HG03571 (cell line): ENCODE measurements around the gene CSRP2.

Experiments used
- ATAC-seq: cut with Tn5 transposase; IDR thresholded peaks from one replicate; pipeline ENCODE4 v1.9.1; 2021; ENCODE audit not compliant: unreplicated experiment

The CSRP2 gene

DNA sequence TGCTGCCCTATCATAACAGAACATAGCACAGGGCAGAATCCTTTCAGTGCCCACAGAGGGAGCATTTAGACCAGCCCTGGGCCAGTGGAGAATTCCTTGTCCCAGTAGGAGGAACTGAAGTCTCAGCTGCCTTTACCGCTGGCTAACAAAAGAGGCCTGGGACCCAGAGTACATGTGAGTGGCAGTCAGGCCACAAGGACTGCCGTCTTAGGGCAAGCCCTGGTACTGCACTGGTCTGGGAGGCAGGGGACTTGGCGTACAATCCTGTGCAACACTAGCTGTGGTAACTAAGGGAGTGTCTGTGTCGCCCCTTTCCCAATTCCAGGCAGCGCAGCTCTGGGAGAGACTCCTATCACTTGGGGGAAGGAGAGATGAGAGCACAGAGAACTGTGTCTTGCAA, 17.0 kb upstream of the CSRP2 start:
- no peak for ATAC-seq

DNA sequence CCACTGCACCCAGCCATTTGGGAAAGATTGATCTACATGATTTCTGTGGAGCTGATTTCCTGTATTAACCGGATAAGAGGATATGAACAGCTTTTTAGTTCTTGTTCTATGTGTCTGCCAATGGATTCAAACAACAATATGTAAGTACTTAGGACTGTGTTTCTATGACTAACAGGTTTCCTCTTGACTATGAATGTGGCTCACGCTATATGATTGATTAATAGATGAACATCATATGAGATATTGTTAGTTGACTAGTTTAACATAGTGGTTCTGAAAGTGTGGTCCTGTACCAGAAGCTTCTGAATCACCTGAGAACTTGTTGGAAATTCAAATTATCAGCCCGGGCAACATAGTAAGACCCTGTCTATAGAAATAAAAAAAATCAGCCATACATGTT, 12.8 kb upstream of the CSRP2 start:
- no peak for ATAC-seq

DNA sequence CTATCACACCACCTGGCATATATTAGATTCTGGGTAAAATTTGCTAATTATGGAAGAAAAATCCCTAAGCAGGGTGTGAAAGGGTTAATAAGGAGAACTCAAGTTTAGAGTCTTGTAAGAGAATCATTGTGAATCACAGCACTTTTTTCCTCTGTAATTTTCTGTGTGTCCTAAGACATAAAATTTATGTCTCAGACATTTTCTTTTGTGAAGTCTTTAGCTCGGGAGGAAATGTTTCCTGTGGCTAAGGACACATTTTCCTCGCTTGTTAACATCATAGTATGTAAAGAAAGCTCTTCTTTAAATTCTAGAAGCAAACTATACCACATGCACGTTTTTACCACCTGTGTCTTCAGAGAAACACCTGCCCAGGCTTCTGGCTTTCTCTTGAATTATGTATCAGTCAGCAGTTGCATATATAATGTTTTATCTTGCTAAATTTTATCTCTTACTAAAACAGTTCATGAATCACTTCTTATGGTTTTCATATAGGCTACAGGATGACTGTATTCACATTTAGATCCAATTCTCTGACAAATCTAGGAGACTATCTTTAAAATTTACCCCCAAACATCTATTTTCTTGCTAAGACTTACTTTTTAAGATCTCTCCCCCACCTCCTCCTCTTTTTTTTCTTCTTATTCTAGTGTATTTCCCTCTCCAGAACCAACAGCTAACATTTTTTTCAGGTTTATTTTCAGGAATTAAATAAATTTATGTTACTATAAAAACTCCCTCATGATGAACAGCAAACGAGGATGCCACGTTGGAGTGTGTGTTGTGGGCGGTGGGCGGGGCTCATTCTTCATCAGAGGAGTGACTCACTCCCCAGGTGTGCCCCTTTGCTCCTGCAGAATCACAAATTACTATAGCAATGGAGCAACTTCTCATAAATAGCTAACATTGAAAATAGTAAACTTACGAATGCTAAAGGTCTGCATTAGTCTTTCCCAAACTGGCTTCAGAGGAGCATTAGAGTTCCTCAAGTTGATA, 11.6 kb upstream of the CSRP2 start:
- ATAC-seq, result no peak

DNA sequence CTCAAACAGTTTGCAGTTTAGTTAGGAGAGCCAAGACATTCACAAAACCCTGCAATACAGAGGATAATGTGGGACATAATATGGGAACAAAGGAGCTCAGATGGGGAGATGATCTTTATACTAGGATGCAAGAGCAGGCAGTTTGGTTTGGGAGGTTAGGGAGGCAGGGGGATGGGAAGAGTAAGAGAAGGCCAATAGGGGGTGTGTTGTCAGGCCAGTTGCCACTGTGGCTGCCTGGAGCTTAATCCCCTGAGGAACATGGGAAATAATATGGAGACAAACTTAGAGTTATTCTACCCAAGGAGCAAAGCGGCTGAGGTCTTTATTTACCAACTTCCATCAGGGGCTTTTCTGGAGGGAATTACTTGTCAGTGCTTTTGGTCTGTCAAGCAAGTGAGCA, 10.0 kb upstream of the CSRP2 start:
- no peak for ATAC-seq

DNA sequence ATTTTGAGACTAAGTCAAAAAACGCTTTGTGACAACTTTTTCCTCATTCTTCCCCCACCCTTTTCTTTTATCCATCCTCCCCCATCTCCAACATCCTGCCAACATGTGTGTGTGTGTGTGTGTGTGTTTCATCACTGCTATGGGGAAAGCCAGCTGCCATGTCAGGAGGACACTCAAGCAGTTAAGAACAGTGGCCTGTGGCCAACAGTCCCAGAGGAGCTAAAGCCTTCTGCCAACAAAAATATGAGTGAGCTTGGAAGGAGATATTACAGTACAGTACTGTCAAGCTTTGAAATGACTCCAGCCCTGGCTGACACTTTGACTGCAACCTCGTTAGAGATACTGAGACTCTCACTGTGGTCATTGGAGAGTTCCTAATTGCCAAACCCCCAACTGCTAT, 5.0 kb upstream of the CSRP2 start:
- no peak for ATAC-seq

DNA sequence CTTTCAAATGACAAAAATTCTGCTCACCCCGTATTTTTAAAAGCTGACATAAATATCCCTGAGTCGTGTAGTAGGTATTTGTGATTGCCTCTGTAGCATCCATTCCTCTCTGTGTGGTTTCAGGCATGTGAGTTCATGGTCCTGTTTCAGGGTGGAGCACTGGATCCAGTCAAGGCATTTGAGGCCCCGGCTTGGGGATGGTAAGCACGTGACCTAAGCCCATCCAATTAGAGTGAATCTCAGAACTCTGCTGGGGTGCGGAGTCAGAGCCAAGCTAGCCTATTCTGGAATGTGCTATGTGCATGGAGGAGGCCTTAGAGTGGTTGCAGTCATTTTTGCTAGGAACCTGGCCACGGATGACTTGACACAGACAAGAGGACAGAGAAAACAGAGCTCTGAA, 4.3 kb upstream of the CSRP2 start:
- no peak for ATAC-seq

DNA sequence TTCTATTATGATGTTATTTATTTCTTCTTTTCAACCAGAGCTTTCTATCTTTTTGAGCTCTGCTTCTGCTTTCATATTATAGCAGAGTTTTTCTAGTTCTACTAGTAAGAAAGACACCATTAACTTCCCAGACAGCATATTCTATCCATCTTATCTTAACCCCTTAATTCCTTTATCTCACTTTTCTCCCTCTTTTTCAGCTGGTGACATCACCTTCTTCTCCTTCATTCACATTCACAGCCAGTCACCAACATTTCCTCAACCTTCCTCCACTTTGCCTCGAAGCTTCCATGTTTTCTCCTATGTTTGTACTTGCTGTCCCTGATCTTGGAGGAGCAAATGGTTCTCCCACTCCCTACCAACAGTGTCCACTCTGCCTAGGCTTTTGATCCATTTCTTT, 3.5 kb upstream of the CSRP2 start:
- no peak for ATAC-seq

DNA sequence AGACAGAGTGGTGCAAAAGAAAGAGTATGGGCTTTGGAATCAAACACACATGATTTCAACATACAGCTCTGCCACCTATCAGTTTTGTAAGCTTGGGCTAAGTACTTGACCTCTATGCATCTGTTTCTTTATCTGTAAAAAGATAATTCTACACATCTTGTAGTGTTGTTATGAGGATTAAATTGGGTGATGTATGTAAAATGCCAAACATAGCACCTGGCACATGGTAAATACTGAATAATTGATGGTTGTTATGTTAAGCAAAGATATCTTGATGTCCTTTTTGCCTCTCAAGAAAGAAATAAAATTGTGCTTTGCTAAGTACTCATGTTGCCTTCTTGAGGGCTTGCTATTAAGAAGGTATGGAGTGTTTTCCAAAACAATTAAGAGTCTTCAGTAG, 2.3 kb upstream of the CSRP2 start:
- no peak for ATAC-seq

DNA sequence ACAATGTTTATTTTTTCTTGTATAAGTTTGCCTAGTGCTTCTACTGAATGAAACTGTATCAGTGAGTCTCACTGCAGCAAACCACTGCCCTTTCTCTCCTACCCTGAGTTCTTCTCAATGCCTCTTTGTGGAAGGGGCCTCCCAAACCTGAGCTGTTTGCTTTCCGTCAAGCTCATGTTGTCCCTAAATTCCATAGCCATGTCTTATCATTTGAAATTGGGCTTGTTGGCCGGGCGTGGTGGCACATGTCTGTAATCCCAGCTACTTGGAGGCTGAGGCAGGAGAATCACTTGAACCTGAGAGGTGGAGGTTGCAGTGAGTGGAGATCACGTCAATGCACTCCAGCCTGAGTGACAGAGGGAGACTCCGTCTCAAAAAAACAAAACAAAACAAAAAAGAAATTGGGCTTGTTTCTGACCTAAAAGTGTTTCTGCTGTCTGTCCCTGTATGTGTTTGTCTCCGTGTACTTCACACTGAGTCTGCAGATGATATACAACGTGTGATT, 1.8 kb upstream of the CSRP2 start:
- no peak for ATAC-seq

DNA sequence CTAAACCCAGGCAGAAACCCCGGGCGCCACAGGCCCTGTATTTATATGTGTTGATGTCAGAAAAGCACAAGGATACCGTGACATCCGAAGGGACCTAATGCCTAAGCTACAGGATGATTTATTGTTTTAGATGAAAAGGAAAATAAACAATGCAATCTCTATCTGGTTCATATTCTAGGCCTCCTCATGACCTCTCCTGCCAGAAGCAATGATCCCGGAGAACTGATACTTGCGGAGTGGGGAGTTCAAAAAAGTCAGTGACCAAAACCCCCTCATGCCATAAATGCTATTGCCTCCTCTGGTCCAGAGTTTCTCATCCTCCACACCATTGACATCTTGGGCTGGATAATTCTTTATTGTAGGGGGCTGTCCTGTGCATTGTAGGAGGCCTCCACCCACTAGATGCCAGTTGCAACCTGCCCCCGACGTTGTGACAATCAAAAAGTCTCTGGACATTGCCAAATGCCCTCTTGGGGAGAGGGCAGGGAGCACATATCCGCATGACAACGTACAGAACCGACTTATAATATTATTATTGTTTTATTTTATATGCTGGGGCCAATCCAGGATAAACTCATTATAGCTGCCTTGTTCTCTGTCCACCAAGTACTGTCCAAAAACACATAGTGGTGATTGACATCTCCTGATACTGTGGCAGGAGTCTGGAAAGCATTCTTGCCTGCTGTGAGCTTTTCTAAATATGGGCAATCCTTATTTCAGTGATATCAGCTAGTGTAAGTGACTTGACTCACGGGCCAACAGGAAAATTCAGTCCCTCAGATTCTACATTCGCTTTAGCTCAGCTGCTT, 1.1 kb upstream of the CSRP2 start:
- ATAC-seq, result no peak

DNA sequence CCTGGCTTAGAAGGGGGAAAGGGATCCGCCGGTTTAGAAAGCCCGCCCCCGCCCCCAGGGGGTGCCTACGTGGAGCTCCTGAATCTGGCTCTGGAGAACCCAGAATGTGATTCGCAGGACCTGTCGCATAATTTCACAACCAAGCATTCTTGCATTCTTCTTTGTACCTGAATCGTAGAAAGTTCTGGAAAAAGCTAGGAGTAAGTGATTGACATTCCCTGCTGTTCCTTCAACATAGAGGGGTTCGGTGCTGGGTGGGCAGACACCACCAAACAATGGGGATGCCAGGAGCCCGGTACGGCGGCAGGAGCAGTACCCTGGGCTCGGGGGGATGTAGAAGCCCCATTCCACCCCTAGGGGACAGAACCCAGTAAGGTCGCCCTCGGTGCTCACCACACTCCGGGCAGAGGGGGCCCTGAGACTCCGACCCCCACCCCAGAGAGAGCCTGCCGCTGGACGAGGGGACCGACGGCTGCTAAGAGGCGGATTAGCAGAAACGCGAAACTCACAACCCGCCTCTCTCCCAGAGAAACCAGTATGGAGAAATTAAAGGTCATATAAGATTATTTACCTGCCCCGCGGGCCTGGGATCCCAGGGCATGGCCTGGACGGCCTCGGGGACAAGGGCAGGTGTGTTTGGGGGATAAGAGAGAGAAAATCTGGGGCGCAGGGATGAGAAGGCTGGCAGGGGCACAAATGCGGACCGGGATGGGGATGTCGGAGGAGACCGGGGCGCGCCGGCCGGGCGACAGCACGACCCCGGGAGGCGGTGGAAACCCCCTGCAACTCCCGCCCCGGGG, 520 bp downstream of the CSRP2 start:
- peak; percentile 29 for ATAC-seq

DNA sequence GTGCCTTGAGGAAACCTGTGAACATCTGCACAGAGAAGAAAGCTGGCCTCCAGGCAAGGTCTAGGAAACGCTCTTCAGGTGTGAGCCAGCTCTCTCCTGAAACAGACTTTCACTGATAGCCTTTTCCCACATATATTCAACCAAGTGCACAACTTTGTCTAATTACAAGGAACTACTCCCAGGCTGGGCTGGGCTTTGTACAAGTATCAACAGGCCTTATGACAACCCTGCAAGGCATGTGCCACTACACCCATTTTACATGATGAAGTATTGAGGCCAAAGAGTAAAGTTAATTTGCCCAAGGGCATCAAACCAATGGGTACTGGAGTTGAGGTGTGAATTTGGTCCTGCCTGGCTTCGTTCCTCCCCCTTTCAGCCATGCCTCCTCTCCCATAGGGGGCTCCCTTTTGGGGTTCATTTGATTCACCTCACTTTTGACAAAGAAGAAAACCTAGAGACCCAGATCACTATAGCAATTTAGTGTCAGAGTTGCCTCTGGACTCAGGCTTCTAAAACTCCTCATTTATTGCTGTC, 2.1 kb downstream of the CSRP2 start:
- ATAC-seq, result no peak

DNA sequence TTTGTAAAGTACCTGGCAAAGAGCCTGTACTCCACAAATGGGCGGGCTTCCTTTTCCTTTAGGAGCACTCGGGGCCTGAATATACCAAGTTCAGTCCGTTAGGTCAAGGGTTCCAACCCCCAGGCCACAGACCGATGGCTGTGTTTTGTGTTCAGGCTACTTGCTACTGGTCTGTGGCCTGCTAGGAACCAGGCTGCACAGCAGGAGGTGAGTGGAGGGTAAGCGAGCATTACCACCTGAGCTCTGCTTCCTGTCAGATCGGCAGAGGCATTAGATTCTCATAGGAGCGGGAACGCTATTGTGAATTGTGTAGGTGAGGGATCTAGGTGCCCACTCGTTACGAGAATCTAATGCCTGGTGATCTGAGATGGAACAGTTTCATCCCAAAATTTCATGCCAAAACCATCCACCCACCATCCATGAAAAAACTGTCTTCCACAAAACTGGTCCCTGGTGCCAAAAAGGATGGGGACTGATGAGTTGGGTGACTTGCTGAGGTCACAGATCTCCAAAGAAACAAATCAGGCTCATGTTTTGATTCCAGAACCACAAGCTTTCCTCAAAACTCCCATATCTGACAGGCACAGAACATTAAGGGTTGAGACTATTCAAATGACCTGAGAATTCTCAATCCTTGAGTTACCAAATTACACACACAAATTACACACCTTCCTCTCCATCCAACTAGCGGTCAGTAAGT, 4.2 kb downstream of the CSRP2 start:
- ATAC-seq, result no peak

DNA sequence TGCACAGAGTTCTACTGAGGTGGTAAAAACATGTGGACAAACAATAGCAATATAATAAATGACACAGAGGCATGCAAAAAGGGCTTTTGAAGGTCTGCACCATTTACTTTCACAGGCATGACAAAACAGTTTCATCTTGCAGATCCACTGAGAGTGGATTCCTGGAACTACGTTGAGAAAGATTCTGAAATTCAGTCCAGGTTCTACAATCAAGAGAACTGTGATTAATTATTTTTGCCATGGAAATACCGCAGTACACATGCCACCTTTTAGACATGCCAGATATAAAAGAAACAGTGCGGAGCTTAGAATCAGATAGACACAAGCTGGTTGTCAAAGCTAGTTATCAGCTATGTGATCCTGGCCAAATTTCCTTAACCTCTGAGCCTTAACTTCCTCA, 4.8 kb downstream of the CSRP2 start:
- no peak for ATAC-seq

DNA sequence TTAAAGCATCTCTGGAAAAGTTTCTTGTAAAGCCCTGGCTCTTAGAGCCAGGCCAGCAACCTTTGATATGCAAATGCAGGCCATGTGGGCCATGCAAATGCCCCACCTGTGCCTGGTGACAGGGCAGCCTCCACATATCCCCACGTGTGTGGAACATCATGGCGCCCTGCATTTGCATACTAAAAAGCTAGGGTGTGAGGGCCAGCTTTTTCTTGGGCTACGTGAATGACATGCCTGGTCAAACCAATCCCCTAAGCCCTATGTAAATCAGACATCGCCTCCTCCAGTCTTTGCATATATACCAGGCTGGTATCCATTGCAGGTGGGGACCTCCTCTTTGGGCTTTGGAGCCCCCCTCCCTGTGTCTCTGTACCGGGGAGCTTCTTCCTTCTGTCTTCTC, 6.4 kb downstream of the CSRP2 start:
- no peak for ATAC-seq

DNA sequence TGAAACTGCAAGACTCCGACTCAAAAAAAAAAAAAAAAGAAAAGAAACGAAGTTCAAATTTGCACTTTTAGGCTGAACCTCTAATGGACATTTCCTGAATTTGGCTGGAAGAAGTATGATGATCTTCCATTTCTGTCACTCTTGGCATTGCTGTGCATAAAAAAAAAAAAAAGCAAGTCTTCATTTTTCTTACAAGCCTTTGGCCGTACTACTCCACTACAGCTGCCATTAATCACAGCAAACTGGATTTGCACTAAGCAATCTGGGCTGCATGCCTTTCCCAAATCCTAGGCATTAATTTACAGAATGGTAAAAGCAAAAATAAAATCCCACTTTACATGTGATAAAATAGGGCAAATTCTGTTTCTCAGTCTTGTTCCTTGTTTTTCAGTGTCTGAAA, 7.1 kb downstream of the CSRP2 start:
- no peak for ATAC-seq

DNA sequence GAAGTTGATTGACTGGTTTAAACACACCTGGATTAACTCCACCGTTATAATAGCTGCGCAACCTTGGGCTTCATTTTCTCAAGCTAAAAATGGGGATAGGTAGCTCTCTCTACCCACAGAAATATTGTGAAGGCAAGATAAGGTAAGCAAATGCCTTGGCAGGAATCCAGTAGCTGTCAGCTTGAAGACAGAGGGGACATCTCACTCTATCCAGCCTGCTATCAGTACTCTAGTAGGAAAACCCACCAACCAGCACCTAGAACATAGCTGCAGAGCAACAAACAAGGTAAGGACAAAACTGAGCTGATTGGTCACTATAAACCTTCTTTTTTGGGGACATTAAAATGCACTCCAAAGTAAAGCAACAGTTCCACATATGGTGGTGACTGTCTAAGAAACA, 7.7 kb downstream of the CSRP2 start:
- ATAC-seq, result no peak

DNA sequence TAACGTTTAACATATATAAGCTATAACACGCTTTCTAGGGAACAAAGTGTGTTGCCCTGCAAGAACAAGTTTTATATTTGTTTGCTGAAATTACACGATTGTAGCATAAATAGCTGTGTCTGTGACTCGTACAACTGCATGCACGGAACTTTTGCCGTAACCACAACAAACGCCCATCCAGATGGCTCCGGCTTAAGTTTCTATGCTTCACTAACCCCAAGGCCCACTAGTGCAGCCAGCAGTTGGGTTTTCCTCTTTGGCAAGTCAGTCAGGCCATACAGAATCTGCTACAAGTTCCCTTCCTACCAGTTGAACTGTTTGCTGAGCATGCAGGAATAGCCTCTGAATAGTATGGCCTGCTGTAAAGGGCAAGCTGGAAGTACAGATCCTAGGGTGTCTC, 12.1 kb downstream of the CSRP2 start:
- no peak for ATAC-seq

DNA sequence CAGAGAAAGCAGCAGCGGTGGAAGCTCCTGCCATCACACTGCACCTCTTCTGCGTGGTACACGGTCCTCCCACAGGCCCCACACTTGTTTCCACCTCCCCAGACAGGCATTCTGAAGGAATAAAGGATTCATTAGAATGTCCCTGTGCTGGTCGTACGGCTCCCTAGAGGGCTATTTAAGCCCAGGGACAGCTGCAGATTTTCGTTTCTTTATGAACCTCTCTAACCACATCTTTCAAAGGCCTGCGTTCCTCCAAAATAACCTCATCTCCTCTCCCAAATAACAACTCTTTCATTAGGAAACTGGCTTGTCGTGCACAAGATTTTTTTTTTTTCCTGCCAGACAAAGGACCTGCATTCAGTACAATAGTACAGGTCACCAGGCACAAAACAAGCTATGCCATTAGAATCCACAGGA, 12.7 kb downstream of the CSRP2 start:
- ATAC-seq, result no peak

DNA sequence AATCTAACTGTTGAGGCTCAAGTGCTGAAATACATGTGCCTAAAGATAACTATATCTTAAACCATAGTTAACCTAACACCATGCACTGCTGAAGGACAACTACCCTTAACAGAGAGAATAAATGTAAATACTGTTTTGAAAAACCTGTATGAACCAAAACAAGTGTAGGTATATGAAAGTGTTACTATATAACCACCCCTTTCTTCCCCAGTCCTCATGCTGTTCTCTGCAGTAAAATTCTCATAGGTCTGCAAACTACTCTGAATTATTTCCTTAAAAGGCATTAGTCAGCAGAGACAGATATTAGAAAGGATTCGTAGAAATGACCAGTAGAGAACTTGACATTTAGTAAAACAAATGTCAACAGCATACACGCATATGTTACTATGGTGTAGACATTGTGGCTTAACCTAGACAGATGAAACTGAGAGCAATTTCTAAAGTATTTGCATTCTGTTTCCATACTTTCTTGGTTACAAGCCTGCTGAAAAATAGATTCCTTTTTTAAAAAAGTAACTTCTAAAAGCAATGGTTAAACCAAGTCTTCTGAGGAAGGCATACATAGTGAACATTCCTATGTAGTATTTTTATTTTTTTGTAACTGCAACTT, 13.9 kb downstream of the CSRP2 start:
- ATAC-seq, result peak; percentile 60
